Renal cortex interstitium (tissue), 11 donors: ENCODE results near the gene CGREF1. TPM values are rescaled to one million over a fixed set of nuclear protein-coding genes. Genes with fewer than 3 reads are reported as not detected.
"Not testable (repeated sequence)": the region's sequence is repeated elsewhere in the genome, so short reads cannot be mapped to it uniquely, and the experiment has no call there.

Experiments
- DNase-seq, 11 donors: peaks; one replicate each; pipeline ENCODE4 v3.0.0-alpha.2; 2013; ENCODE audit warnings: low read depth in 9 of 11, low spot score in 4 of 11; ENCODE audit errors: extremely low read depth in 1 of 11
- polyA plus RNA-seq, 3 donors: library from polyadenylated mRNA; unstranded; fragments of 120-200 nt; gene quantifications; one replicate each; pipeline ENCODE4 v1.2.1, GENCODE V29; 2013; ENCODE audit not compliant: insufficient read length in 3 of 3

Gene CGREF1
- polyA plus RNA-seq, 3 donors: 6.2 to 8.6 (median 7.4) TPM

GRCh38 chr2:27082773-27083409 lies 36.0 kb downstream of the CGREF1 start:
- no peak for DNase-seq

GRCh38 chr2:27081984-27082772 lies 36.8 kb downstream of the CGREF1 start:
- DNase-seq: no peak

- no peak for DNase-seq
Measured at GRCh38 chr2:27080603-27080936, 38.4 kb downstream of the CGREF1 start.

GRCh38 chr2:27080140-27080469 lies 38.8 kb downstream of the CGREF1 start:
- DNase-seq: no peak

- DNase-seq: no peak
Measured at GRCh38 chr2:27079233-27080139, 39.4 kb downstream of the CGREF1 start.

GRCh38 chr2:27078267-27079194 lies 40.4 kb downstream of the CGREF1 start, which contains the start of gene EMILIN1:
Gene EMILIN1, plus strand, starts transcription at chr2:27078615. Its CDS starts 451 bp downstream, at chr2:27079066.
- DNase-seq: peak in 9 of 11 donors; percentile 61 to 84 (median 83)

GRCh38 chr2:27077231-27077630 lies 41.7 kb downstream of the CGREF1 start:
- DNase-seq: no peak

- DNase-seq: no peak
Measured at GRCh38 chr2:27076323-27076722, 42.6 kb downstream of the CGREF1 start.

- DNase-seq: not testable (repeated sequence)
Measured at GRCh38 chr2:27075566-27075871, 43.4 kb downstream of the CGREF1 start.

GRCh38 chr2:27074738-27075565 lies 44.0 kb downstream of the CGREF1 start:
- DNase-seq: no peak

- no peak for DNase-seq
Measured at GRCh38 chr2:27073782-27074181, 45.1 kb downstream of the CGREF1 start.

- no peak for DNase-seq
Measured at GRCh38 chr2:27072920-27073319, 46.0 kb downstream of the CGREF1 start.

GRCh38 chr2:27071990-27072830 lies 46.7 kb downstream of the CGREF1 start:
- peak in 9 of 11 donors; percentile 76 to 89 (median 82) for DNase-seq

- peak in 10 of 11 donors; percentile 81 to 95 (median 91) for DNase-seq
Measured at GRCh38 chr2:27071277-27071989, 47.5 kb downstream of the CGREF1 start, which contains the start of gene OST4. Gene OST4, minus strand, starts transcription at chr2:27071654.

- DNase-seq: no peak
Measured at GRCh38 chr2:27070653-27071276, 48.2 kb downstream of the CGREF1 start.
